OCI-LY3 (cell line): ENCODE measurements around the gene TPH2.

Experiments
- H2AFZ ChIP-seq: fragments of 200-600, 300-600 bp; shearing (Covaris generic); 2 replicates; pipeline ENCODE4 v1.6.0; 2014; ENCODE audit warnings: antibody characterized with exemption, low read depth, low read length
- H3K27ac ChIP-seq: fragments of 200-600, 300-600 bp; sonication (generic); 2 replicates; pipeline ENCODE4 v1.5.1; 2014; ENCODE audit warnings: mild to moderate bottlenecking, low read length, moderate library complexity, mixed read lengths
- H3K27me3 ChIP-seq: fragments of 200-600, 300-600 bp; sonication (generic); 2 replicates; pipeline ENCODE4 v1.6.1; 2014; ENCODE audit warnings: low read depth, low read length, mixed read lengths
- H3K36me3 ChIP-seq: fragments of 200-600, 300-600 bp; sonication (generic); replicated peaks from 2 replicates; pipeline ENCODE3; 2014; ENCODE audit warnings: low read depth, low read length, mixed read lengths
- H3K4me1 ChIP-seq: fragments of 300-600, 200-600 bp; sonication (generic); 2 replicates; pipeline ENCODE4 v1.6.1; 2014; ENCODE audit warnings: low read length, mixed read lengths
- H3K4me2 ChIP-seq: fragments of 200-600, 300-600 bp; sonication (generic); 2 replicates; pipeline ENCODE4 v1.6.1; 2014; ENCODE audit warnings: low read length, mixed read lengths
- H3K4me3 ChIP-seq: fragments of 300-600, 200-600 bp; sonication (generic); 2 replicates; pipeline ENCODE4 v1.5.1; 2014; ENCODE audit warnings: antibody characterized with exemption, mild to moderate bottlenecking, low read length, moderate library complexity
- H3K79me2 ChIP-seq: fragments of 300-600, 200-600 bp; shearing (Covaris generic); 2 replicates; pipeline ENCODE4 v1.6.1; 2014; ENCODE audit warnings: mild to moderate bottlenecking, low read length, mixed read lengths
- H3K9ac ChIP-seq: fragments of 300-600, 200-600 bp; shearing (Covaris generic); 2 replicates; pipeline ENCODE4 v1.6.0; 2014; ENCODE audit warnings: mild to moderate bottlenecking, low read length, moderate library complexity
- H3K9me3 ChIP-seq: fragments of 200-600, 300-600 bp; shearing (Covaris generic); 2 replicates; pipeline ENCODE4 v1.6.1; 2014; ENCODE audit warnings: low read length, mixed read lengths; ENCODE audit not compliant: insufficient read depth
- H4K20me1 ChIP-seq: fragments of 200-600, 300-600 bp; sonication (generic); 2 replicates; pipeline ENCODE4 v1.6.1; 2016; ENCODE audit warnings: low read length, mixed read lengths; ENCODE audit not compliant: insufficient read depth
- EZH2phosphoT487 ChIP-seq: fragments of 200-600 bp; shearing (Covaris generic); IDR thresholded peaks from 2 replicates; pipeline ENCODE4 v1.6.1; 2018; ENCODE audit warnings: antibody characterized with exemption, mixed run types, low read depth
- TF ChIP-seq, protein P1 (sequence below): fragments of 200-600, 300-600 bp; sonication (generic); IDR thresholded peaks from 2 replicates; pipeline ENCODE4 v1.5.1; 2014; ENCODE audit warnings: antibody characterized with exemption, low read length, low read depth

TPH2 gene

DNA sequence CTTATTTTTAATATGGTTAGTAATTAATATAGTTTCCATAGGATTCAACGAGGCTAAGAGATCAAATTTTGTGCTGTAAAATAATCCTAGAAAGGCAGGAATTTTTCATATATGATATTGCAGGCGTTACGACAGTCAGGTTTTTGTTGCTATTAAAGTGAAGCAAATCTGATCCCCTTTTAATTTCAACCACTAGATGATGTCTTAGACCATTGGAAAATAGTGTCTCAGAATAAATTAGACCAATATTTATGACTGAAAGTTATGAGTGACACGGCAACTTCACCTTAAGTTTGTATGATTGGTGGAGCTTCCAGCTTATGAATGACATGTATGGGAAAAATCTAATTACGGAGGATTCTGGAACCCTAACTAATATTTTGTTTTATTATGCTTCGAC is 2.5 kb downstream of the TPH2 start:
- Histone ChIP-seq H3K9ac (no peak overlapping the region), H2AFZ (no peak overlapping the region), H3K4me2 (no peak overlapping the region), H3K79me2 (no peaks in the 10 kb centered on the region), H3K9me3 (peaks cover 4% of the 10 kb centered on the region; the same call in 1 of the 2 replicates), H3K27ac (no peak overlapping the region), H3K36me3 (peaks cover 3% of the 10 kb centered on the region), H3K27me3 (peaks cover 57% of the 10 kb centered on the region), H4K20me1 (no peaks in the 10 kb centered on the region), H3K4me1 (peaks cover 3% of the 10 kb centered on the region; the same call in 1 of the 2 replicates), H3K4me3 (no peak overlapping the region)
- no peak for TF ChIP-seq EZH2phosphoT487
- TF ChIP-seq, protein P1, sequence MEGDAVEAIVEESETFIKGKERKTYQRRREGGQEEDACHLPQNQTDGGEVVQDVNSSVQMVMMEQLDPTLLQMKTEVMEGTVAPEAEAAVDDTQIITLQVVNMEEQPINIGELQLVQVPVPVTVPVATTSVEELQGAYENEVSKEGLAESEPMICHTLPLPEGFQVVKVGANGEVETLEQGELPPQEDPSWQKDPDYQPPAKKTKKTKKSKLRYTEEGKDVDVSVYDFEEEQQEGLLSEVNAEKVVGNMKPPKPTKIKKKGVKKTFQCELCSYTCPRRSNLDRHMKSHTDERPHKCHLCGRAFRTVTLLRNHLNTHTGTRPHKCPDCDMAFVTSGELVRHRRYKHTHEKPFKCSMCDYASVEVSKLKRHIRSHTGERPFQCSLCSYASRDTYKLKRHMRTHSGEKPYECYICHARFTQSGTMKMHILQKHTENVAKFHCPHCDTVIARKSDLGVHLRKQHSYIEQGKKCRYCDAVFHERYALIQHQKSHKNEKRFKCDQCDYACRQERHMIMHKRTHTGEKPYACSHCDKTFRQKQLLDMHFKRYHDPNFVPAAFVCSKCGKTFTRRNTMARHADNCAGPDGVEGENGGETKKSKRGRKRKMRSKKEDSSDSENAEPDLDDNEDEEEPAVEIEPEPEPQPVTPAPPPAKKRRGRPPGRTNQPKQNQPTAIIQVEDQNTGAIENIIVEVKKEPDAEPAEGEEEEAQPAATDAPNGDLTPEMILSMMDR, result no peak

DNA sequence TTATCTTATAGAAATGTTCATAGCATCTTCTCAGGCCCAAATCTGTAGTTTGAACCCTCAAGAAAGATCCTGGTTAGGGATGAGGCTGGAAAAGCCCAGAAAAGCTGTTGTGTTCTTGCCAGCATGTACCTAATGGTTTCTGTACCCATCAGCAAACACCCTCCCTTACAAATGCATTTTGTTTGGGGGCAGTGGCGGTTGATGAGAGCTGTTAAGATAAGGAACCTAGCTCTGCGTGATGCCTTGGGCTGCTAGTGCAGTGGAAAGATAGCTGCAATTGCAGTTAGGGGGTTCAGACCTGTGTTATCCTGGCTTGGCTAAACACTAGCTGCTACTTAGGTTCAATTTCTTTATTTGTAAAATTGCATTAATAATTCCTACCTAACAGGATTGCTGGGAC is 3.6 kb downstream of the TPH2 start:
- H3K36me3 ChIP-seq, result no peaks in the 10 kb centered on the region
- no peak overlapping the region for H3K4me2 ChIP-seq
- H3K9ac ChIP-seq, result no peak overlapping the region
- peaks cover 48% of the 10 kb centered on the region for H3K27me3 ChIP-seq
- TF ChIP-seq, protein P1, result no peak
- no peak for TF ChIP-seq EZH2phosphoT487
- H3K79me2 ChIP-seq, result no peaks in the 10 kb centered on the region
- H2AFZ ChIP-seq, result no peak overlapping the region
- H4K20me1 ChIP-seq, result no peaks in the 10 kb centered on the region
- peaks cover 2% of the 10 kb centered on the region; the same call in 1 of the 2 replicates for H3K4me1 ChIP-seq
- no peak overlapping the region for H3K27ac ChIP-seq
- H3K9me3 ChIP-seq, result no peaks in the 10 kb centered on the region
- no peak overlapping the region for H3K4me3 ChIP-seq

DNA sequence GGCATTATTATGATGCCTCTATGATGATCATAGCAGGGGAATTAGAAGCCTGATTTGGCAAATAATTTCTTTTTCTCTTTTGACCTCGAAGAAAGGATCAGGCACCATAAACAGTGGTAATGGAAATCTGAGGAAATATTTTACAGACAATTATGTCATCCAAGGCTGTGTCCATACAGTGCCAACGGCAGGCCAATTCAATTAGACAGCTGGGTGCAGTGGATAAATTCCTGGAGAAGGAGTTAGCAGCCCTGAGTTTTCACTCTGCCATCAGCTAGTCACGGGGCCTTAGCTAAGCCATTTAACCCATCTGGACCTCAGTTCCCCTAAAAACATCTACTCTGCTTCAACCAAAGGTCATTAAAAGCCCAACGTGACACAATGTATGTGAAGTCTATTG is 4.1 kb downstream of the TPH2 start:
- Histone ChIP-seq H3K9me3 (no peaks in the 10 kb centered on the region), H3K4me3 (no peak overlapping the region)
- TF ChIP-seq, protein P1, result no peak
- TF ChIP-seq EZH2phosphoT487, result no peak

DNA sequence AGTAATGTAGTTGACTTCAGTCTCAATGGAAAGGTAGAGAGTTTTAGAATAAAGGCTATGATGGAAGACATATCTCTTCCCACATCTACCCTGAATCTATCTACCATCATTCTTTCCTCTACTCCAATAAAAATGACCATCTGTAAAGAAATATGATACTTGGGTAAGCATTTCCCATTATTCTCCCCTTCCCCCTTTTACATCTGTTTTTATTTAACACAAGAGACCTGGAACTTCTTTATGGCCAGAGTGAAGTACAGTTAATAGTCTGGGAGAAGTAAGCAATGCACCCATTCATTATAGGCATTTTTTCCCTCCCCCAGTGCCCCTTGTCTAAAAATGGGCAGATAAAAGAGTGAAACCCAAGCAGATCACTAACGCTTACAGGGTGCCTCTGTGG is 6.5 kb downstream of the TPH2 start:
- Histone ChIP-seq H3K27me3 (peaks cover 31% of the 10 kb centered on the region), H3K79me2 (no peaks in the 10 kb centered on the region), H3K4me2 (no peak overlapping the region), H3K4me1 (no peaks in the 10 kb centered on the region), H3K9me3 (no peaks in the 10 kb centered on the region), H4K20me1 (no peaks in the 10 kb centered on the region), H2AFZ (no peak overlapping the region), H3K4me3 (no peak overlapping the region), H3K36me3 (no peaks in the 10 kb centered on the region), H3K9ac (no peak overlapping the region), H3K27ac (no peak overlapping the region)
- TF ChIP-seq, protein P1, result no peak
- no peak for TF ChIP-seq EZH2phosphoT487

More for the DNA sequence above, 4.1 kb downstream of the TPH2 start:
- Histone ChIP-seq H4K20me1 (no peaks in the 10 kb centered on the region), H3K79me2 (no peaks in the 10 kb centered on the region), H3K9ac (no peak overlapping the region), H3K36me3 (no peaks in the 10 kb centered on the region), H3K27me3 (peaks cover 43% of the 10 kb centered on the region), H2AFZ (no peak overlapping the region), H3K27ac (no peak overlapping the region), H3K4me2 (no peak overlapping the region), H3K4me1 (peaks cover 2% of the 10 kb centered on the region; the same call in 1 of the 2 replicates)
